Neutrophil (primary cell): ENCODE data around the gene PAX5.

Experiments used
- H3K27ac ChIP-seq: fragments of 200-600 bp; sonication (generic); 2 replicates; pipeline ENCODE4 v1.5.1; 2016; ENCODE audit warnings: mild to moderate bottlenecking, moderate library complexity
- H3K27me3 ChIP-seq: fragments of 200-600 bp; sonication (generic); 2 replicates; pipeline ENCODE4 v1.6.0; 2016; ENCODE audit warnings: mild to moderate bottlenecking
- H3K36me3 ChIP-seq: fragments of 200-600 bp; sonication (generic); 2 replicates; pipeline ENCODE4 v1.5.1; 2017
- H3K4me1 ChIP-seq, 2 experiments: fragments of 200-600 bp in 1 of 2; sonication (generic) in 1 of 2; 1 replicate in 1 of 2; 2 replicates in 1 of 2; pipeline versions ENCODE4 v1.5.1 to v1.6.1; 2013 to 2016; ENCODE audit warnings: low read depth in 1 of 2, low read length in 1 of 2, mild to moderate bottlenecking in 1 of 2, moderate library complexity in 1 of 2; ENCODE audit not compliant: control insufficient read depth in 1 of 2, insufficient read depth in 1 of 2
- H3K4me3 ChIP-seq, 2 experiments: fragments of 200-600 bp in 1 of 2; sonication (generic) in 1 of 2; 1 replicate in 1 of 2; 2 replicates in 1 of 2; pipeline ENCODE4 v1.5.1; 2013 to 2016; ENCODE audit warnings: low read depth in 1 of 2, low read length in 1 of 2, mild to moderate bottlenecking in 1 of 2, moderate library complexity in 1 of 2
- H3K9me3 ChIP-seq: fragments of 200-600 bp; sonication (generic); 2 replicates; pipeline ENCODE4 v1.5.1; 2016
- TF ChIP-seq, protein P1 (sequence below): fragments of 200-600 bp; sonication (generic); IDR thresholded peaks from 2 replicates; pipeline ENCODE4 v1.5.1; 2016; ENCODE audit warnings: antibody characterized with exemption

The PAX5 gene

DNA sequence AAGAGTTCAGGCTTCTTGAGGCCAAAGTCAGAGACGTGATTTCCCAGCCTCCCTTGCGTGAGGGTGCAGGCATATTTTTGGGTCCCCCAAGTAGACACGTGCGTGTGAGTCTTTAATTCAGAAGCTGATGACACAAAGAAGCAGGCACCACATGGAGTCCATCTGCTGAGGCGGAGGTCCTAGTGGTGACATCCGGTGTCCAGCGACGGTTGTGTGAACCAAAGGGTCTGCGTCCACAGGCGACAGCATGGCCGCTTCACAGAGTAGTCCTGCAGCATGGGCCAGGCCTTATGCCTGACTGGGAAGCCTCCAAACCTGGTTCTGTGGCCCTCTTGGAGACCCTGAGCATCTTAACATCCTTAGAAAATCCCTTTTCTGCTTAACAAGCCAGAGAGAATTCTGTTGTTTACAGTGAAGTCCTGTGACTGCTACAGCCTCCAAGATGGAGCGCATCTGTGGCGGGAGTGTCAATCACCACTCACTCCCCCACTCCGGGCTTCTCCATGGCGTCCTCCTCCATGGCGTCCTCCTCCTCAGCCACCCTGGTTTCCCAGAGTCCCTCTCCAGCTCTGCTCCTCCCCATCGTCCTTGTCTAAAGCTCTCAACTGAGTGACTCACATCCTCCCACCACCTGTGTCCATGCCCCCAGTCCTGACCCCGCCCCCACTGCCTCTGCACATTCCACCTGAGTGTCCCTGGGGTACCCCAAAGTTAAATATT lies 133.8 kb downstream of the PAX5 start:
- H3K36me3 ChIP-seq: no peaks in the 10 kb centered on the region
- TF ChIP-seq, protein P1, sequence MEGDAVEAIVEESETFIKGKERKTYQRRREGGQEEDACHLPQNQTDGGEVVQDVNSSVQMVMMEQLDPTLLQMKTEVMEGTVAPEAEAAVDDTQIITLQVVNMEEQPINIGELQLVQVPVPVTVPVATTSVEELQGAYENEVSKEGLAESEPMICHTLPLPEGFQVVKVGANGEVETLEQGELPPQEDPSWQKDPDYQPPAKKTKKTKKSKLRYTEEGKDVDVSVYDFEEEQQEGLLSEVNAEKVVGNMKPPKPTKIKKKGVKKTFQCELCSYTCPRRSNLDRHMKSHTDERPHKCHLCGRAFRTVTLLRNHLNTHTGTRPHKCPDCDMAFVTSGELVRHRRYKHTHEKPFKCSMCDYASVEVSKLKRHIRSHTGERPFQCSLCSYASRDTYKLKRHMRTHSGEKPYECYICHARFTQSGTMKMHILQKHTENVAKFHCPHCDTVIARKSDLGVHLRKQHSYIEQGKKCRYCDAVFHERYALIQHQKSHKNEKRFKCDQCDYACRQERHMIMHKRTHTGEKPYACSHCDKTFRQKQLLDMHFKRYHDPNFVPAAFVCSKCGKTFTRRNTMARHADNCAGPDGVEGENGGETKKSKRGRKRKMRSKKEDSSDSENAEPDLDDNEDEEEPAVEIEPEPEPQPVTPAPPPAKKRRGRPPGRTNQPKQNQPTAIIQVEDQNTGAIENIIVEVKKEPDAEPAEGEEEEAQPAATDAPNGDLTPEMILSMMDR: no peak
- H3K9me3 ChIP-seq: no peaks in the 10 kb centered on the region
- no peaks in the 10 kb centered on the region for H3K4me1 ChIP-seq
- H3K4me3 ChIP-seq: no peak overlapping the region
- no peak overlapping the region for H3K27ac ChIP-seq
- H3K27me3 ChIP-seq: peaks cover 31% of the 10 kb centered on the region

DNA sequence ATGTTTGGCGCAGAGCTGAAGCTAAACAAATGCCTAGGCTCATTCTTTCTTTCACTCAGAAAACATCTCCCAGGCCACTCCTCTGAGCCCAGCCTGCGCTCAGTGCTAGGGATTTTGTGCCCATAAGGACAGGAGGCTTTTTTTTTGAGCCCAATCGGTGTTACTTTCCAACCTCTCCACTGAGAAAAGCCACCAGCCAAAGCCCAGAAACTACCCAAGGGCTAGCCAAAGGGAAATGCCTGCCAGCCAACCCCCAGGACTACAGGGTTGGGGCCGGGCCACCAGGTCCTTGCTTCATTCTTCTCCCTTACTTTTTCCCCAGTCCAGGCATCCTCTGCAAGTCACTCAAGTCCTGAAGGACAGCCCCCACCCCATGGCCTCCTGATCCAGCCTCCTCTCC lies 134.7 kb downstream of the PAX5 start:
- peaks cover 24% of the 10 kb centered on the region for H3K27me3 ChIP-seq
- no peak overlapping the region for H3K4me3 ChIP-seq
- no peaks in the 10 kb centered on the region for H3K9me3 ChIP-seq
- no peaks in the 10 kb centered on the region for H3K4me1 ChIP-seq
- TF ChIP-seq, protein P1: no peak
- no peak overlapping the region for H3K27ac ChIP-seq
- no peaks in the 10 kb centered on the region for H3K36me3 ChIP-seq

GRCh38 chr9:36898431-36899020 lies 135.5 kb downstream of the PAX5 start:
- H3K36me3 ChIP-seq: no peaks in the 10 kb centered on the region
- H3K4me1 ChIP-seq: no peaks in the 10 kb centered on the region
- H3K9me3 ChIP-seq: no peaks in the 10 kb centered on the region
- H3K27me3 ChIP-seq: peaks cover 16% of the 10 kb centered on the region
- TF ChIP-seq, protein P1: no peak
- no peak overlapping the region for H3K4me3 ChIP-seq
- no peak overlapping the region for H3K27ac ChIP-seq

GRCh38 chr9:36897478-36897877 lies 136.6 kb downstream of the PAX5 start:
- Histone ChIP-seq H3K27ac (no peak overlapping the region), H3K9me3 (no peaks in the 10 kb centered on the region), H3K4me3 (no peak overlapping the region), H3K4me1 (no peaks in the 10 kb centered on the region), H3K27me3 (peaks cover 7% of the 10 kb centered on the region), H3K36me3 (no peaks in the 10 kb centered on the region)
- TF ChIP-seq, protein P1: no peak

DNA sequence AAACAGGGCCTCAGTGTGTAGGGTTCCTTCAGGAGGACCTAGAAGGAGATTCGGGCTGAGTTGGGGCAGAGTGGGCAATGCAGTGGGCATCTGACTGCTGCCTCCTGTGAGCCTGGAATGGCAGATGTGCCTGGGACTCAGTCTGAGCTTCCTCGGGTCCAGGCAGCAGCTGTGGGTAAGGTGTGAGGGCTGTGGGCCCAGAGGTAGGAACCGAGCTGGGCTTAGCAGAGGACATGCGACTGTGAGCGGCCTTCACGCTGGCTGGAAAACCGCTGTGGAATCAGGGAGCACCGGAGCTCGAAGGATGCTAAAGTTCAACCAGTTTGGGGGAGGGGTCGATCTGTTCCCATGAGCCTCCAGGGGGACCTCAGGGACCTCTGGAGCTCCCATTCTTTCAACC lies 137.0 kb downstream of the PAX5 start:
- H3K27ac ChIP-seq: no peak overlapping the region
- H3K27me3 ChIP-seq: peaks cover 7% of the 10 kb centered on the region
- H3K4me3 ChIP-seq: no peak overlapping the region
- no peaks in the 10 kb centered on the region for H3K4me1 ChIP-seq
- no peaks in the 10 kb centered on the region for H3K36me3 ChIP-seq
- no peaks in the 10 kb centered on the region for H3K9me3 ChIP-seq
- TF ChIP-seq, protein P1: no peak
